Measurements from ENCODE around the gene TENT4A.
"Not testable (repeated sequence)": the region's sequence is repeated elsewhere in the genome, so short reads cannot be mapped to it uniquely, and the experiment has no call there.

Gene TENT4A

GRCh38 chr5:6713274-6714225 is at the start of gene TENT4A:
Gene TENT4A (plus strand): TSS chr5:6713432. CDS start chr5:6713984, 552 bp downstream.
- DNase-seq (ENCODE audit: low read depth, low spot score) = peak; percentile 41

DNA sequence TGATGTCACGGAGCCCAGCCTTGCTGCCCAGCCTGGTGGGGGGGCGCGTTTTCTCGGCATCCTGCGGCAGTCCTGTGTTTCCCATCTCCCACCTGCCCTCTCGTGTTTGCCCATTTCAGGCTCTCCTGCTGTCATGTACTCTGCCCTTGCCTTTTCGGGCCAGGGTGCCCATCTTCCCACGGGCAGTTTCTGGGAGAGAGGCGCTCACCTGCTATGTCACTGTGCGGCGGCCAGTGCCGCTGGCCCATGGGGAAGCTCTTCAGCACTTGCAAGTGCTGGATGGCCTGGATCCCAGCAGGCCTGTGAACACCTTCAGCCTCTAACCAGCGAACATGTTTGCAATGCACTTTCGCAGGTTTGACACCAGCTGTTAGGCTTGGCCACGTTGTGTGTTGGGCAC is 46.5 kb upstream of the TENT4A start:
- DNase-seq (ENCODE audit: low read depth, low spot score) = no peak

GRCh38 chr5:6667648-6668047 is 45.6 kb upstream of the TENT4A start:
- no peak for DNase-seq (ENCODE audit: low read depth, low spot score)

DNA sequence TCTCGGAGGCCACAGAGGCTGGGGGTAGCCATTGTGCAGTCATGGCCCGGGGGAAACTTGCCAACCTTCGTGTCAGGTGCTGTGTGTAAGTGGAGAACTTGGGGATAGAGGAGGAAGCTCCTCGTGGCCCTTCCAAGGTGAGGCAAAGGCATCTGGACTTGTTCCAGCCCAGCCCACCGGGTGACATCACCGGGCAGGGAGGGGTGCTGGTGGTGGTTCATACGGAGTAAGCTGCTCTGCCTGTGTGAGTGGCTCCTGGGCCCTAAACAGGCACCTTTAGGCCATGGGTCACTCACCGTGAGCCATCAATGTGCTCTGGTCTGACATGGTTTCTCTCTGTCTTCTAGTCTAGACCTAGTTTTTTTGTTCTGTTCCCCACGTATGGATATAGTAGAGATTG is 44.5 kb upstream of the TENT4A start:
- not testable (repeated sequence) for DNase-seq (ENCODE audit: low read depth, low spot score)

- DNase-seq (ENCODE audit: low read depth, low spot score) = no peak
These were observed 40.2 kb upstream of the TENT4A start for GRCh38 chr5:6673031-6673430.

- no peak for DNase-seq (ENCODE audit: low read depth, low spot score)
These were observed 39.3 kb upstream of the TENT4A start for GRCh38 chr5:6673963-6674362.

DNA sequence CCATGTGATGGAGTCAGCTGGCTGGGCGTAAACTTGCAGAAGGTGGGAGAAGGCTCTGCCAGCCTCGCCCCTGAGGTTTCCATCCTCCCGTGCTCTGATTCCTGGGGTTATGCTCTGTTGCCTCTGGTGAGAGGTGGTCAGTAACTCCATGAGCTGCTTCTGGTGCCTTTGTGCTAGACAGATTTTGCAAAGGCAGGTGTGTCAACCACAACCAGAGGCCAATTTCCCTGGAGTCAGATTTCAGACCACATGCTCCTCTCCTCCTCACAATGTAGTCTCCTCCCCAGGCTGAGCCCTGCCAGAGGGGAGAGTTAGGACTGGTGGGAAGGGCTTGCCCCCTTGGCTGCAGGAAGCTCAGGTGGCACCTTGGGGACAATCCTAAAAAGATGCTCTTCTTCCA is 38.8 kb upstream of the TENT4A start:
- DNase-seq (ENCODE audit: low read depth, low spot score) = no peak

- no peak for DNase-seq (ENCODE audit: low read depth, low spot score)
These were observed 38.3 kb upstream of the TENT4A start for GRCh38 chr5:6674886-6675285.

- DNase-seq (ENCODE audit: low read depth, low spot score) = no peak
These were observed 37.3 kb upstream of the TENT4A start for GRCh38 chr5:6675784-6676491.

DNA sequence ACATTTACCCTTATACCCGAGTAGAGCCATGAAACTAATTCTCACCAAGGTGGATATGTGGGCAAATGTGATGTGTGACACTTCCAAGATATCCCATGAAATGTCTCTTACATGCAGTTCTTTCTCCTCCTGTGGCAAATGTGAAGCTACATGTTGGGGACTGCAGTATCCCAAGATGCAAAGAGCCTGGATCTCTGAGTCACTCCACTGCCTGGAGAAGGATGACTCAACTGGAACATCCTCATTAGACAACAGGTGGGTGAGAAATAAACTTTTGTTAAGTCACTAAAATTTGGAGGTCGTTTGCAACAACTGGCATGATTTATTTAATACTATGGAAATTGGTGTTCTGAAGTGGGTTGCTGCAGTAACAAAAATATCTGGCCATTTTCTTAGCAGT is 36.5 kb upstream of the TENT4A start:
- no peak for DNase-seq (ENCODE audit: low read depth, low spot score)

DNA sequence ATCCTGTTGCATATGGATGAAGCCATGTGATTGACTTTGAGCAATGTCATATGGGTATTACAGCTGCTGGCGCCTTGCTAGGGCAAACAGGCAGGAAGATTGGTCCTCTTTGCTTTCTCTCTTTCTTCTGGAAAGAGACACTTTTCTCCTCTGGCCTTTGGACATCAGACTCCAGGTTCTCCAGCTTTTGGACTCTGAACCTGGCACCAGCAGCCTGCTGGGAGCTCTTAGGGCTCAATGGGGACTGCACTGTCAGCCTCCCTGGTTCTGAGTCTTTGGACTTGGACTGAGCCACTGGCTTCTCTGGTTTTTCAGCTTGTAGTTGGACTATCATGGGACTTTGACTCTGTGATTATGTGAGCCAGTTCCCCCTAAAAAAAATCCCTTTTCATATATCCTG is 34.8 kb upstream of the TENT4A start:
- no peak for DNase-seq (ENCODE audit: low read depth, low spot score)

DNA sequence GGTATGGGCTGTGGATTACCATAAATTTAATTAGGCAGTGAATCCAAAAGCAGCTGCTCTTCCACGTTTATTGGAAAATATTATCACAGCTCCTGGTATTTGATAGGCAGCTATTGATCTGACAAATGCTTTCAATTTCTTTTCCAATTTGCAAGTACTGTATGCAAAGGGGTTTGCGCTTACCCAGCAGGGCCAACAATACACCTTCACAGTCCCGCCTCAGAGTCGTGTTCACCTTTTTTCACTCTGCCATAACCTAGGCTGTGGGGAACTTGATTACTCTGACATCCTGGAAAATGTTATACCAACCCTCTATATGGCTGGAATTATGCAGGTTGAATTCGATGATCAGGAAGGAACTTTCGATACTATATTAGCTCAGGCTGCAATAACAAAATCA is 32.3 kb upstream of the TENT4A start:
- DNase-seq (ENCODE audit: low read depth, low spot score) = no peak

GRCh38 chr5:6681682-6682081 is 31.6 kb upstream of the TENT4A start:
- no peak for DNase-seq (ENCODE audit: low read depth, low spot score)

- DNase-seq (ENCODE audit: low read depth, low spot score) = no peak
These were observed 31.0 kb upstream of the TENT4A start for GRCh38 chr5:6682239-6682638.

GRCh38 chr5:6683241-6683640 is 30.0 kb upstream of the TENT4A start:
- DNase-seq (ENCODE audit: low read depth, low spot score) = no peak

DNA sequence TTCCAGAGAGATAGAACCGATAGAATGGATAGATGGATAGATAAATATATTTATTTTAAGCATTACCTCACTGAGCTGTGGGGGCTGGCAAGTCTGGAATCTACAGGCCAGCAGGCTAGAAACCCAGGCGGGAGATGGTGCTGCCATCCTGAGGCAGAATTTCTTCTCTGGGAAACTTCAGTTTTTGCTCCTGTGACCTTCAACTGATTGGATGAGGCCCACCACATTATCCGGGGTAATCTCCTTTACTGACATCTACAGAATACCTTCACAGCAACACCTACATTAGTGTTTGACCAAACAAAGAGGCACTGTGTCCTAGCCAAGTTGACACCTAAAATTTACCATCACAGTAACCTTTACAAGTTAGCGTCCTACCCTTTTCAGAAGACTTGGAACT is 29.2 kb upstream of the TENT4A start:
- no peak for DNase-seq (ENCODE audit: low read depth, low spot score)

DNA sequence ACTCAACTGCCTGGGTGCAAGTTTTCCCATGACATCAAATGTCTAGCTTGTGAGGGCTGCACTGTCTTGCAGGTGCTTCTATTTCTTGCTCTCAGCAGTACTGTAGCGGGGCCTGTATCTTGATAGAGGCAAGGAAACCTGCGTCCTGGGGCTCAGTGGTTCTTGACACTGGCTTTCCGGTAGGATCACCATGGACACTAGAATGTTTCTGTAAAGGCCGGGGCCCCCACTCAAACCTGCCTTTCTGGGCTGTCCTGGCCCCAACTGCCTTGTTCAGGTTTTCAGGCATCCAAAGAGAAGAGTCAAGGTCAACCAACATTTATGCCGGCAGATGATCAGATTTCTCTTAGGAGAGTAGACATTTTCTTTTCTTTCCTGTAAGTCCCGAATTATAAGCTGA is 26.7 kb upstream of the TENT4A start:
- no peak for DNase-seq (ENCODE audit: low read depth, low spot score)

GRCh38 chr5:6686915-6687409 is 26.3 kb upstream of the TENT4A start:
- peak; percentile 82 for DNase-seq (ENCODE audit: low read depth, low spot score)

- DNase-seq (ENCODE audit: low read depth, low spot score) = no peak
These were observed 25.7 kb upstream of the TENT4A start for GRCh38 chr5:6687505-6687904.

GRCh38 chr5:6692906-6693305 is 20.3 kb upstream of the TENT4A start:
- no peak for DNase-seq (ENCODE audit: low read depth, low spot score)

- DNase-seq (ENCODE audit: low read depth, low spot score) = no peak
These were observed 14.5 kb upstream of the TENT4A start for GRCh38 chr5:6698696-6699095.

DNA sequence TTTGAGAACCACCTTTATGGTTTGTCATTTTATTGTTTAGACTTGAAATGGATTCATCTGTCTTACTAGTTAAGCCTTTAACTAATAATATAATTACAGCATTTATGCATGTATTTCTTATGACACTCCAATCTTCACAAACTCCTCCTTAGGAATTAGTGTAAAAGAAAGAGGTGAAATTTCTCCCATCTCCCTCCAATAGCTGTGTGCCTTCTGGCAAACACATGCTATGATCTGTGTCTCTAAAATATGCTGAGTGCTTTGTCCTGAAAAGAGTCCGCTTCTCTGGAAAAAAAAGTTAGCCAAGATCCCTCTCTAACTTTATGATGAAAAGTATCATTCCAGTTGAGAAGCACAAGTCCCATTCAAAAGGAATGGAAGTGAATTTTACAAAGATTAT is 13.9 kb upstream of the TENT4A start:
- DNase-seq (ENCODE audit: low read depth, low spot score) = no peak

Data from astrocyte of the hippocampus (primary cell).